ENCODE measurements around the gene ADAMTS5. TPM values are rescaled to one million over a fixed set of nuclear protein-coding genes. Genes with fewer than 3 reads are reported as not detected.
A peak's percentile ranks its signal among the peaks of the same experiment; 100 is the strongest.

The ADAMTS5 gene
- polyA plus RNA-seq, 3 donors, result 0.86 to 1.1 (median 1.0) TPM

DNA sequence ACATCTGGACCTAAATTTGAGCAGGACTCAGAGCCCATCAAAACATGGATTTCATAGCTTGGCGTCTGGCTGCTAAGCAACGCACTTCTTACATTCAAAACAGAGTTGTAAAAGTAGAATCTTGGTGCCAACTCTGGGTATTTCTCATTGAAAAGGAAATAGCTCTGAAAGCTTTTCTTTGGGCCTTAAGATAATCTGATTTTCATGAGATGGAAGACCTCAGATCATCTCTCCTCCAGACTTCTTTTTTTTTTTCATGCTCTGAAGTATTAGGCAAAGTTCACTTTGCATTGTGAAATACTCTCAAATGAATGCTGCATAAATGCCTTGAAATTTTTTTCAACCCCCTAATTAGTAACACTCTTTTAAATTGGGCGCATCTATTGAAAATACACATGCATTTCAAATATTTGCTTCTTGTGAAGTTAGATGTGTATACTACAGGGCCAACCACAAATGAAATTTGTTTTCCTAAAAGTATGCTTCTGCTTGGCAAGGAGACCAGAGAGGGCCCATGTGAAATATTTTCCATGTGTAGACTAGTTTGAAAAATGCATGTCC lies 4.2 kb downstream of the ADAMTS5 start:
- Mint-ChIP-seq H3K4me3 (peak overlapping the region in 1 of 2 donors; percentile 13), H3K4me1 (peaks cover 53% of the 10 kb centered on the region)

GRCh38 chr21:26961698-26962097 lies 5.2 kb downstream of the ADAMTS5 start:
- peaks cover 0 to 2% (median 0%) of the 10 kb centered on the region in 7 donors for H3K9me3 Mint-ChIP-seq
- WGBS (ENCODE audit: insufficient coverage), result 67% methylated on average over 1 of the region's 4 CpGs
- Histone ChIP-seq H3K27me3 (ENCODE audit: control insufficient read depth in 2 of 2, insufficient read depth in 2 of 2, low read length in 2 of 2) (peaks cover 19 to 59% of the 10 kb centered on the region in 2 donors), H3K9me3 (replicated peaks in 1 of 2; ENCODE audit: control insufficient read depth in 1 of 2, insufficient read depth in 1 of 2, low read length in 2 of 2) (no peaks in the 10 kb centered on the region), H4K20me1 (ENCODE audit: insufficient read depth, low read length) (no peaks in the 10 kb centered on the region), H3K27ac (ENCODE audit: low read depth in 1 of 2, low read length in 2 of 2) (no peak overlapping the region), H3K36me3 (replicated peaks in 1 of 2; ENCODE audit: control insufficient read depth in 1 of 2, insufficient read depth in 2 of 2, low read length in 2 of 2) (no peaks in the 10 kb centered on the region), H3K79me2 (ENCODE audit: insufficient read depth, low read length) (no peaks in the 10 kb centered on the region), H3K4me3 (replicated peaks in 1 of 3; ENCODE audit: low read depth in 2 of 3, low read length in 3 of 3) (no peak overlapping the region), H3K4me2 (replicated peaks; ENCODE audit: extremely low read depth, low read length, poor library complexity, severe bottlenecking) (no peak overlapping the region), H3K4me1 (ENCODE audit: control insufficient read depth in 1 of 2, insufficient read depth in 2 of 2, low read length in 2 of 2) (peaks cover 36 to 48% of the 10 kb centered on the region in 2 donors), H3K9ac (ENCODE audit: insufficient read depth, low read length, poor library complexity, severe bottlenecking) (no peak overlapping the region), H2AFZ (ENCODE audit: insufficient read depth, low read depth, low read length, poor library complexity, severe bottlenecking) (no peak overlapping the region)
- peak overlapping the region in 1 of 7 donors; percentile 31 for H3K27ac Mint-ChIP-seq
- no peak for DNase-seq
- TF ChIP-seq, protein P1, sequence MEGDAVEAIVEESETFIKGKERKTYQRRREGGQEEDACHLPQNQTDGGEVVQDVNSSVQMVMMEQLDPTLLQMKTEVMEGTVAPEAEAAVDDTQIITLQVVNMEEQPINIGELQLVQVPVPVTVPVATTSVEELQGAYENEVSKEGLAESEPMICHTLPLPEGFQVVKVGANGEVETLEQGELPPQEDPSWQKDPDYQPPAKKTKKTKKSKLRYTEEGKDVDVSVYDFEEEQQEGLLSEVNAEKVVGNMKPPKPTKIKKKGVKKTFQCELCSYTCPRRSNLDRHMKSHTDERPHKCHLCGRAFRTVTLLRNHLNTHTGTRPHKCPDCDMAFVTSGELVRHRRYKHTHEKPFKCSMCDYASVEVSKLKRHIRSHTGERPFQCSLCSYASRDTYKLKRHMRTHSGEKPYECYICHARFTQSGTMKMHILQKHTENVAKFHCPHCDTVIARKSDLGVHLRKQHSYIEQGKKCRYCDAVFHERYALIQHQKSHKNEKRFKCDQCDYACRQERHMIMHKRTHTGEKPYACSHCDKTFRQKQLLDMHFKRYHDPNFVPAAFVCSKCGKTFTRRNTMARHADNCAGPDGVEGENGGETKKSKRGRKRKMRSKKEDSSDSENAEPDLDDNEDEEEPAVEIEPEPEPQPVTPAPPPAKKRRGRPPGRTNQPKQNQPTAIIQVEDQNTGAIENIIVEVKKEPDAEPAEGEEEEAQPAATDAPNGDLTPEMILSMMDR (IDR thresholded peaks at IDR 0.05), result peak; percentile 34
- H3K4me3 Mint-ChIP-seq, result peak overlapping the region in 1 of 2 donors; percentile 50
- H3K27me3 Mint-ChIP-seq (ENCODE audit: low read depth in 3 of 3), result peaks cover 20 to 51% (median 31%) of the 10 kb centered on the region in 3 donors
- H3K4me1 Mint-ChIP-seq, result peaks cover 43% of the 10 kb centered on the region
- H3K36me3 Mint-ChIP-seq, result peaks cover 9 to 11% of the 10 kb centered on the region in 2 donors
- intact Hi-C loops (cut with micrococcal nuclease), result no loop called here

More for the DNA sequence above, 4.2 kb downstream of the ADAMTS5 start:
- peaks cover 0 to 2% (median 0%) of the 10 kb centered on the region in 7 donors for H3K9me3 Mint-ChIP-seq
- Histone ChIP-seq H2AFZ (ENCODE audit: insufficient read depth, low read depth, low read length, poor library complexity, severe bottlenecking) (no peak overlapping the region), H3K4me2 (replicated peaks; ENCODE audit: extremely low read depth, low read length, poor library complexity, severe bottlenecking) (peak overlapping the region; percentile 17), H4K20me1 (ENCODE audit: insufficient read depth, low read length) (no peaks in the 10 kb centered on the region), H3K9me3 (replicated peaks in 1 of 2; ENCODE audit: control insufficient read depth in 1 of 2, insufficient read depth in 1 of 2, low read length in 2 of 2) (no peaks in the 10 kb centered on the region), H3K9ac (ENCODE audit: insufficient read depth, low read length, poor library complexity, severe bottlenecking) (no peak overlapping the region), H3K79me2 (ENCODE audit: insufficient read depth, low read length) (no peaks in the 10 kb centered on the region), H3K4me1 (ENCODE audit: control insufficient read depth in 1 of 2, insufficient read depth in 2 of 2, low read length in 2 of 2) (peaks cover 41 to 58% of the 10 kb centered on the region in 2 donors), H3K27me3 (ENCODE audit: control insufficient read depth in 2 of 2, insufficient read depth in 2 of 2, low read length in 2 of 2) (peaks cover 17 to 57% of the 10 kb centered on the region in 2 donors), H3K36me3 (replicated peaks in 1 of 2; ENCODE audit: control insufficient read depth in 1 of 2, insufficient read depth in 2 of 2, low read length in 2 of 2) (no peaks in the 10 kb centered on the region), H3K4me3 (replicated peaks in 1 of 3; ENCODE audit: low read depth in 2 of 3, low read length in 3 of 3) (peak overlapping the region in 1 of 3 experiments; percentile 8), H3K27ac (ENCODE audit: low read depth in 1 of 2, low read length in 2 of 2) (no peak overlapping the region)
- WGBS (ENCODE audit: insufficient coverage), result 80% methylated on average over 1 of the region's 3 CpGs
- peaks cover 8 to 9% of the 10 kb centered on the region in 2 donors for H3K36me3 Mint-ChIP-seq
- peaks cover 25 to 47% (median 32%) of the 10 kb centered on the region in 3 donors for H3K27me3 Mint-ChIP-seq (ENCODE audit: low read depth in 3 of 3)
- intact Hi-C loops (cut with micrococcal nuclease), result no loop called here
- DNase-seq, result no peak
- TF ChIP-seq, protein P1 (IDR thresholded peaks at IDR 0.05), result no peak
- peak overlapping the region in 1 of 7 donors; percentile 22 for H3K27ac Mint-ChIP-seq
